GM23338 (cell line): ENCODE measurements around the gene PRPH2.

Experiments used
- CTCF ChIP-seq, 2 experiments: fragments of 200-600 bp in 1 of 2; sonication (generic) in 1 of 2; conservative IDR thresholded peaks; 2 replicates each; pipeline versions ENCODE4 v1.5.1 to v1.6.1; 2016 to 2017; ENCODE audit warnings: antibody characterized with exemption in 2 of 2, low read depth in 2 of 2, mild to moderate bottlenecking in 2 of 2, moderate library complexity in 1 of 2
- EZH2 ChIP-seq: fragments of 200-600 bp; sonication (generic); IDR thresholded peaks from one replicate; pipeline ENCODE4 v1.8.0; 2017; ENCODE audit warnings: antibody characterized with exemption, mild to moderate bottlenecking, low read depth; ENCODE audit not compliant: unreplicated experiment
- EZH2phosphoT487 ChIP-seq: fragments of 200-600 bp; sonication (generic); IDR thresholded peaks from one replicate; pipeline ENCODE4 v1.8.1; 2018; ENCODE audit warnings: antibody characterized with exemption; ENCODE audit not compliant: unreplicated experiment
- POLR2AphosphoS5 ChIP-seq: IDR thresholded peaks from 2 replicates; pipeline ENCODE4 v1.6.1; 2016; ENCODE audit warnings: antibody characterized with exemption, low read depth
- ZNF331 ChIP-seq: fragments of 250-450 bp; sonication (Bioruptor Pico); IDR thresholded peaks from 2 replicates; pipeline ENCODE4 v1.5.0; 2020; ENCODE audit warnings: low read depth, mild to moderate bottlenecking, moderate library complexity
- ZNF462 ChIP-seq: fragments of 250-450 bp; sonication (Bioruptor Pico); IDR thresholded peaks from 2 replicates; pipeline ENCODE4 v1.5.0; 2020; ENCODE audit warnings: mild to moderate bottlenecking, moderate library complexity

- TF ChIP-seq CTCF (conservative IDR thresholded peaks at IDR 0.05; ENCODE audit: low read depth in 2 of 2) (no peak), EZH2phosphoT487 (no peak), EZH2 (no peak), POLR2AphosphoS5 (no peak), ZNF331 (CRISPR knock-in tag) (no peak), ZNF462 (no peak)
Measured at GRCh38 chr6:42740725-42741124, 18.3 kb upstream of the PRPH2 start.
